Measurements from ENCODE around the gene CABP4. TPM values are rescaled to one million over a fixed set of nuclear protein-coding genes. Genes with fewer than 3 reads are reported as not detected.
A peak's percentile ranks its signal among the peaks of the same experiment; 100 is the strongest.
"Not testable (repeated sequence)": the region's sequence is repeated elsewhere in the genome, so short reads cannot be mapped to it uniquely, and the experiment has no call there.

Gene CABP4
- total RNA-seq, 1 experiment from 2014 or later, result not detected

DNA sequence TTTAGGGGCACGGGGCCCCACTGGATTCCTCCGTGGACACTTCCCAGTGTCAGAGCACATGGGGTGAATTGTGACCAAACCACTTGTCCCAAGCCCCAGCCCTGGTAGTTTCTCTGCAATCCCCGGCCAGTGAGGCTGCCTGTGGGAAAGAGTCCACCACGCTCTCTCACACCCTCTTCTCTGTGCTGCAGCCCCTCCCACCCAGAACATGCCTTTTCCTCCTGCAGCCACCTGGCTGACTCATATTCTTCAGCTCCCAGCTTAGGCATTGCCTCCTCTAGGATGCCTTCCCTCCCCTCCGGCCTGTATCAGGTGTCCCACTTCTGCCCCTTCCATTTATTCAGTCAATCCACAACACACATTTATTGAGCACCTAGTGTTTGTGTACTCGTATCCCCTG lies 32.3 kb upstream of the CABP4 start:
- H3K4me2 ChIP-seq (ENCODE audit: low read depth, low read length, poor library complexity, severe bottlenecking), result no peak overlapping the region
- no peaks in the 10 kb centered on the region for H4K20me1 ChIP-seq (ENCODE audit: insufficient read depth, low read depth, low read length)
- no peaks in the 10 kb centered on the region for H3K9me2 ChIP-seq (replicated peaks; ENCODE audit: insufficient read depth, low read length)
- no peaks in the 10 kb centered on the region for H3K79me2 ChIP-seq (ENCODE audit: low read length)
- no peaks in the 10 kb centered on the region for H3K36me3 ChIP-seq (ENCODE audit: insufficient read depth, low read length)
- H3K27me3 ChIP-seq (ENCODE audit: low read length), result no peaks in the 10 kb centered on the region; the same call in 1 of the 2 replicates
- peaks cover 35% of the 10 kb centered on the region for H3K4me1 ChIP-seq (ENCODE audit: low read length)
- no peak overlapping the region for H3K27ac ChIP-seq (ENCODE audit: low read length)
- no peak overlapping the region for H3K9ac ChIP-seq (ENCODE audit: low read length)
- H3K4me3 ChIP-seq (ENCODE audit: low read length), result no peak overlapping the region
- H2AFZ ChIP-seq (ENCODE audit: low read length), result no peak overlapping the region
- H3K9me3 ChIP-seq (ENCODE audit: low read length), result no peaks in the 10 kb centered on the region
- DNase-seq, result no peak

DNA sequence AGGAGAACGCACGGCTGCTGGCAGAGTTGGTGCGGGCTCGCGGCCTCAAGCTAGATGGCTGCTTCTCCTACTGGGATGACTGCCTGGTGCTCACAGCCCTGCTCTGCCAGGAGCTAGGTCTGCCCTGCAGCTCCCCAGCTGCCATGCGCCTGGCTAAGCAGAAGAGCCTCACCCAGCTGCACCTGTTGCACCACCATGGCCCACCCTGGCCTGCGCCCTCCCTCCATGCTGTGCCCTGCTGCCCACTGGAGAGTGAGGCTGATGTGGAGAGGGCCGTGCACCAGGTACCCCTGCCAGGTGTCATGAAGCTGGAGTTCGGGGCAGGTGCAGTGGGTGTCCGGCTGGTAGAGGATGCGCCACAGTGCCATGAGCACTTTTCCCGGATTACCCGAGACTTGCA lies 31.7 kb upstream of the CABP4 start:
- no peaks in the 10 kb centered on the region for H3K9me3 ChIP-seq (ENCODE audit: low read length)
- no peaks in the 10 kb centered on the region for H3K36me3 ChIP-seq (ENCODE audit: insufficient read depth, low read length)
- DNase-seq, result no peak
- no peak overlapping the region for H3K4me3 ChIP-seq (ENCODE audit: low read length)
- H3K9ac ChIP-seq (ENCODE audit: low read length), result no peak overlapping the region
- H3K9me2 ChIP-seq (replicated peaks; ENCODE audit: insufficient read depth, low read length), result no peaks in the 10 kb centered on the region
- H3K79me2 ChIP-seq (ENCODE audit: low read length), result peaks cover under 1% of the 10 kb centered on the region
- H4K20me1 ChIP-seq (ENCODE audit: insufficient read depth, low read depth, low read length), result no peaks in the 10 kb centered on the region
- no peak overlapping the region for H2AFZ ChIP-seq (ENCODE audit: low read length)
- no peak overlapping the region for H3K27ac ChIP-seq (ENCODE audit: low read length)
- peaks cover 33% of the 10 kb centered on the region for H3K4me1 ChIP-seq (ENCODE audit: low read length)
- H3K27me3 ChIP-seq (ENCODE audit: low read length), result no peaks in the 10 kb centered on the region; the same call in 1 of the 2 replicates
- no peak overlapping the region for H3K4me2 ChIP-seq (ENCODE audit: low read depth, low read length, poor library complexity, severe bottlenecking)

DNA sequence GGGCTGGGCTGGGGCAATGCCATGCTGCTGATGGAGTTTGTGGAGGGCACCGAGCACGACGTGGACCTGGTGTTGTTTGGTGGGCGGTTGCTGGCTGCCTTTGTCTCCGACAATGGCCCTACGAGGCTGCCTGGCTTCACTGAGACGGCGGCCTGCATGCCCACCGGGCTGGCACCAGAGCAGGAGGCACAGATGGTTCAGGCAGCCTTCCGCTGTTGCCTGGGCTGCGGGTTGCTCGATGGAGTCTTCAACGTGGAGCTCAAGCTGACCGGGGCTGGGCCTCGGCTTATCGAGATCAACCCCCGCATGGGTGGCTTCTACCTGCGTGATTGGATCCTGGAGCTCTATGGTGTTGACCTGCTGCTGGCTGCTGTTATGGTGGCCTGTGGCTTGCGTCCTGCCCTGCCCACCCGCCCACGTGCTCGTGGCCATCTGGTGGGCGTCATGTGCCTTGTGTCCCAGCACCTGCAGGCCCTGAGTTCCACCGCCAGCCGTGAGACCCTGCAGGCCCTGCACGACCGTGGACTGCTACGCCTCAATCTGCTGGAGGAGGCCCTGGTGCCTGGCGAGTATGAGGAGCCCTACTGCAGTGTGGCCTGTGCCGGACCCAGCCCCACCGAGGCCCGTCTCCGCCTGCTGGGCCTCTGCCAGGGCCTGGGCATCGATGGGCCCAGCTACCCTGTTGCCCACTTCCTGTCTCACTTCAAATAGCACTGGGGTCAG lies 31.1 kb upstream of the CABP4 start:
- Histone ChIP-seq H2AFZ (ENCODE audit: low read length) (no peak overlapping the region), H3K27me3 (ENCODE audit: low read length) (no peaks in the 10 kb centered on the region; the same call in 1 of the 2 replicates), H3K9me2 (replicated peaks; ENCODE audit: insufficient read depth, low read length) (no peaks in the 10 kb centered on the region), H3K4me1 (ENCODE audit: low read length) (peaks cover 27% of the 10 kb centered on the region), H3K36me3 (ENCODE audit: insufficient read depth, low read length) (no peaks in the 10 kb centered on the region), H3K79me2 (ENCODE audit: low read length) (peaks cover 6% of the 10 kb centered on the region), H4K20me1 (ENCODE audit: insufficient read depth, low read depth, low read length) (no peaks in the 10 kb centered on the region), H3K27ac (ENCODE audit: low read length) (no peak overlapping the region), H3K9me3 (ENCODE audit: low read length) (no peaks in the 10 kb centered on the region), H3K4me2 (ENCODE audit: low read depth, low read length, poor library complexity, severe bottlenecking) (no peak overlapping the region), H3K4me3 (ENCODE audit: low read length) (no peak overlapping the region), H3K9ac (ENCODE audit: low read length) (no peak overlapping the region)
- no peak for DNase-seq

DNA sequence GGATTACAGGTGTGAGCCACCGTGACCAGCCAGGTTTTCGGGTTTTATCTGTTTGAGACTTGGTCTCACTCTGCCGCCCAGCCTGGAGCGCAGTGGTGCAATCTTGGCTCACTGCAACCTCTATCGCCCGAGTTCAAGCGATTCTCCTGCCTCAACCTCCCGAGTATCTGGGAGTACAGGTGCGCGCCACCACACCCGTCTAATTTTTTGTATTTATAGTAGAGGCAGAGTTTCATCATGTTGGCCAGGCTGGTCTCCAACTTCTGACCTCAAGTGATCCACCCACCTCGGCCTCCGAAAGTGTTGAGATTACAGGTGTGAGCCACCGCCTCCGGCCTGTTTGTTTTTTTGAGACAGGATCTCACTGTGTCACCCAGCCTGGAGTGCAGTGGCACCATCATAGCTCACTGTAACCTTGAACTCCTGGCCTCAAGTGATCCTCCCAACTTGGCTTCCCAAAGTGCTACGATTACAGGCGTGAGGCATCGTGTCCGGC lies 27.7 kb upstream of the CABP4 start:
- Histone ChIP-seq H3K79me2 (ENCODE audit: low read length) (peaks cover 16% of the 10 kb centered on the region), H3K4me2 (ENCODE audit: low read depth, low read length, poor library complexity, severe bottlenecking) (peak overlapping the region; percentile 93), H3K4me1 (ENCODE audit: low read length) (peaks cover 19% of the 10 kb centered on the region), H3K27ac (ENCODE audit: low read length) (peak overlapping the region; percentile 68), H3K4me3 (ENCODE audit: low read length) (peak overlapping the region; percentile 87), H3K9ac (ENCODE audit: low read length) (peak overlapping the region; percentile 88), H2AFZ (ENCODE audit: low read length) (peak overlapping the region; percentile 95; the same call in 1 of the 2 replicates)
- DNase-seq; H3K27me3 ChIP-seq (ENCODE audit: low read length); H3K36me3 ChIP-seq (ENCODE audit: insufficient read depth, low read length); H3K9me2 ChIP-seq (replicated peaks; ENCODE audit: insufficient read depth, low read length); H4K20me1 ChIP-seq (ENCODE audit: insufficient read depth, low read depth, low read length); H3K9me3 ChIP-seq (ENCODE audit: low read length): not testable (repeated sequence)

DNA sequence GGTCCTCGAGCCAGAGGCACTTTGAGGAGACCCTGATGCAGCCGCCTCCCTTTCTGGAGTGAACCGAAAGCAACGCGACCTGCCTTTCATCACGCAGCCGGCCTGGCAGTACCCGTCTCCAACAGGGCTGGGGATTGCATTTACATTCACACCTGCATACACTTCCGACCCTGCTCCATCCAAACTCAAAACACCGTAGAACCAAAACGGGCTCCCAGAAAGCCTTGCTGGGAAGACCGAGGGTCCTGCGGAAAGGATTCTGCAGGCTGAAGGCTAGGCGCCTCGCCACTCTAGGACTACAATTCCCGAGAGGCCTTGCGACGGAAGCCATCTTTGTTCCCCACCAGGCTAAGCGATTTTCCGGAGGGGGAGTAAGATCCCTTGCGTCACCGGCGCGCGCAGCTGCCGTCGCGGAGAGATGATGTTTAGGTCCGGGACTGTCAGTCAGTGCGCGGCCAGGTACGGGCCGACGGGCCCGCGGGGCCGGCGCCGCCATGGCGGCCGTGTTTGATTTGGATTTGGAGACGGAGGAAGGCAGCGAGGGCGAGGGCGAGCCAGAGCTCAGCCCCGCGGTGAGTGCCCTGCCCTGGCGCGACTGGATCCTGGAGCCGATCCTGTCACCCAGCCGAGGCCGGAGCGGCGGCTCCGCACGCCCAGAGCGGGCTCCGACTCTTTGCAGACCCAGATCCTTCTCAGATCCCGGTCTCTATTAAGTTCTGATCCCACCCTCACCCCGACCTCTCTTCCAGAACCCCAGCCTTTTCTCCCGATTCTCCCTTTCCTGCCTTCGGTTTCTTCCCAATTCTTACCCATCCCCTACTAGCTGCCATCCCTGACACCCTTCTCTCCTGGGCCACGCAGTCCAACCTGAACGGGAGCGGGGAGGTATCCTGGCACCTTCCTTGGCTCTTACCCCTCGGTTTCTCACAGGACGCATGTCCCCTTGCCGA lies 26.8 kb upstream of the CABP4 start, which contains the start of gene RPS6KB2:
TSS of gene RPS6KB2 (plus strand) at position 443 of the 950 bp plus-strand sequence. CDS start at position 495, 52 bp downstream.
- no peaks in the 10 kb centered on the region for H3K9me3 ChIP-seq (ENCODE audit: low read length)
- peaks cover 16% of the 10 kb centered on the region for H3K79me2 ChIP-seq (ENCODE audit: low read length)
- H3K4me3 ChIP-seq (ENCODE audit: low read length), result peak within 1 kb of the TSS; percentile 87
- H3K27ac ChIP-seq (ENCODE audit: low read length), result peak within 1 kb of the TSS; percentile 68
- peaks cover 24% of the 10 kb centered on the region for H3K4me1 ChIP-seq (ENCODE audit: low read length)
- H4K20me1 ChIP-seq (ENCODE audit: insufficient read depth, low read depth, low read length), result no peaks in the 10 kb centered on the region
- peak within 1 kb of the TSS; percentile 93 for H3K4me2 ChIP-seq (ENCODE audit: low read depth, low read length, poor library complexity, severe bottlenecking)
- H3K9ac ChIP-seq (ENCODE audit: low read length), result peak within 1 kb of the TSS; percentile 88
- H2AFZ ChIP-seq (ENCODE audit: low read length), result peak within 1 kb of the TSS; percentile 95; the same call in 1 of the 2 replicates
- H3K27me3 ChIP-seq (ENCODE audit: low read length), result no peaks in the 10 kb centered on the region
- H3K9me2 ChIP-seq (replicated peaks; ENCODE audit: insufficient read depth, low read length), result no peaks in the 10 kb centered on the region
- H3K36me3 ChIP-seq (ENCODE audit: insufficient read depth, low read length), result peaks cover 5% of the 10 kb centered on the region; the same call in 1 of the 2 replicates
- DNase-seq, result peak; percentile 99

DNA sequence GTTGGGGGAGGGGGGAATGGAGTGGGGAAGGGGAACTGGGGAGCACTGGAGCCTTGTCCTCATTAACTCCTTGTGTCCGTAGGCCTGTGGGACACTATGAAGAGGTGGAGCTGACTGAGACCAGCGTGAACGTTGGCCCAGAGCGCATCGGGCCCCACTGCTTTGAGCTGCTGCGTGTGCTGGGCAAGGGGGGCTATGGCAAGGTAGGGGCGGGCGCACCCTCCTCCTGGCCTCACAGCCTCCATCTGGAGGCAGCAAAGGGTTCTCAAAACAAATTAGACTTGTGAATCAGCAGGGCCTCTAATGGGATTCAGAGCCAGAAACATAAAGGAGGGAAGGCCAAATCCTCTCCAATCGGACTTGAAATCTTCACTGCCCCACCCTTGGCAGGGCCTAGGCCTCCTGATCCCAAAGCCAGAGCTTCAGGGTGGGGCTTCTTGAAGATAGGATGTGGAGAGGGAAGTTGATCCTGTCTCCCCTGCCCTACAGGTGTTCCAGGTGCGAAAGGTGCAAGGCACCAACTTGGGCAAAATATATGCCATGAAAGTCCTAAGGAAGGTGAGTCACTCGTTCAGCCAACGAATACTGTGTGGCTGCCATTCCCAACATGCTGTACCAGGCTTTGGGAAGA lies 26.0 kb upstream of the CABP4 start:
- Histone ChIP-seq H3K79me2 (ENCODE audit: low read length) (peaks cover 16% of the 10 kb centered on the region), H3K27ac (ENCODE audit: low read length) (peak overlapping the region; percentile 60), H3K9me3 (ENCODE audit: low read length) (no peaks in the 10 kb centered on the region), H3K9me2 (replicated peaks; ENCODE audit: insufficient read depth, low read length) (no peaks in the 10 kb centered on the region), H3K9ac (ENCODE audit: low read length) (peak overlapping the region; percentile 88), H3K4me3 (ENCODE audit: low read length) (peak overlapping the region; percentile 87), H3K27me3 (ENCODE audit: low read length) (no peaks in the 10 kb centered on the region), H2AFZ (ENCODE audit: low read length) (no peak overlapping the region), H4K20me1 (ENCODE audit: insufficient read depth, low read depth, low read length) (no peaks in the 10 kb centered on the region), H3K4me2 (ENCODE audit: low read depth, low read length, poor library complexity, severe bottlenecking) (peak overlapping the region; percentile 93), H3K4me1 (ENCODE audit: low read length) (peaks cover 32% of the 10 kb centered on the region), H3K36me3 (ENCODE audit: insufficient read depth, low read length) (peaks cover 5% of the 10 kb centered on the region; the same call in 1 of the 2 replicates)
- no peak for DNase-seq

DNA sequence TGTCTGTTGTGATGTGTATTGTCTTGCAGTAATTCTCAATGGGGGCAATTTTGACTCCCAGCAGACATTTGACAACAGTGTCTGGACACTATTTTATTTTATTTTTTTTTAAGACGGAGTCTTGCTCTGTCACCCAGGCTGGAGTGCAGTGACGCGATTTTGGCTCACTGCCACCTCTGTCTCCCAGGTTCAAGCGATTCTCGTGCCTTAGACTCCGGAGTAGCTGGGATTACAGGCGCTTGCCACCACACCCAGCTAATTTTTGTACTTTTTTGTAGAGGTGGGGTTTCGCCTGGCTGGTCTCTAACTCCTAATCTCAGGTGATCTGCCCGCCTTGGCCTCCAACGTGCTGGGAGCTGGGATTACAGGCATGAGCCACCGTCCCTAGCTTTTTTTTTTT lies 25.4 kb upstream of the CABP4 start:
- H3K9me3 ChIP-seq (ENCODE audit: low read length), result no peaks in the 10 kb centered on the region
- peak overlapping the region; percentile 93 for H3K4me2 ChIP-seq (ENCODE audit: low read depth, low read length, poor library complexity, severe bottlenecking)
- H3K9me2 ChIP-seq (replicated peaks; ENCODE audit: insufficient read depth, low read length), result no peaks in the 10 kb centered on the region
- H3K27ac ChIP-seq (ENCODE audit: low read length), result no peak overlapping the region
- H2AFZ ChIP-seq (ENCODE audit: low read length), result no peak overlapping the region
- no peaks in the 10 kb centered on the region for H3K27me3 ChIP-seq (ENCODE audit: low read length)
- H3K9ac ChIP-seq (ENCODE audit: low read length), result peak overlapping the region; percentile 88
- peak overlapping the region; percentile 87; the same call in 1 of the 2 replicates for H3K4me3 ChIP-seq (ENCODE audit: low read length)
- H3K36me3 ChIP-seq (ENCODE audit: insufficient read depth, low read length), result peaks cover 5% of the 10 kb centered on the region; the same call in 1 of the 2 replicates
- peaks cover 16% of the 10 kb centered on the region for H3K79me2 ChIP-seq (ENCODE audit: low read length)
- no peak for DNase-seq
- peaks cover 38% of the 10 kb centered on the region for H3K4me1 ChIP-seq (ENCODE audit: low read length)
- H4K20me1 ChIP-seq (ENCODE audit: insufficient read depth, low read depth, low read length), result no peaks in the 10 kb centered on the region
